ENCODE results near the gene FAM107A. TPM values are rescaled to one million over a fixed set of nuclear protein-coding genes. Genes with fewer than 3 reads are reported as not detected.
A peak's percentile ranks its signal among the peaks of the same experiment; 100 is the strongest.

The FAM107A gene
- total RNA-seq, 4 donors from 2014 or later, result 11.0 to 93.3 (median 24.3) TPM

GRCh38 chr3:58519668-58520402 lies 57.4 kb downstream of the FAM107A start:
- no peaks in the 10 kb centered on the region for H3K4me1 ChIP-seq
- peaks cover 0 to 84% (median 0%) of the 10 kb centered on the region in 3 donors for H3K36me3 ChIP-seq
- H3K27me3 ChIP-seq, result no peaks in the 10 kb centered on the region
- TF ChIP-seq, protein P1, sequence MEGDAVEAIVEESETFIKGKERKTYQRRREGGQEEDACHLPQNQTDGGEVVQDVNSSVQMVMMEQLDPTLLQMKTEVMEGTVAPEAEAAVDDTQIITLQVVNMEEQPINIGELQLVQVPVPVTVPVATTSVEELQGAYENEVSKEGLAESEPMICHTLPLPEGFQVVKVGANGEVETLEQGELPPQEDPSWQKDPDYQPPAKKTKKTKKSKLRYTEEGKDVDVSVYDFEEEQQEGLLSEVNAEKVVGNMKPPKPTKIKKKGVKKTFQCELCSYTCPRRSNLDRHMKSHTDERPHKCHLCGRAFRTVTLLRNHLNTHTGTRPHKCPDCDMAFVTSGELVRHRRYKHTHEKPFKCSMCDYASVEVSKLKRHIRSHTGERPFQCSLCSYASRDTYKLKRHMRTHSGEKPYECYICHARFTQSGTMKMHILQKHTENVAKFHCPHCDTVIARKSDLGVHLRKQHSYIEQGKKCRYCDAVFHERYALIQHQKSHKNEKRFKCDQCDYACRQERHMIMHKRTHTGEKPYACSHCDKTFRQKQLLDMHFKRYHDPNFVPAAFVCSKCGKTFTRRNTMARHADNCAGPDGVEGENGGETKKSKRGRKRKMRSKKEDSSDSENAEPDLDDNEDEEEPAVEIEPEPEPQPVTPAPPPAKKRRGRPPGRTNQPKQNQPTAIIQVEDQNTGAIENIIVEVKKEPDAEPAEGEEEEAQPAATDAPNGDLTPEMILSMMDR (IDR thresholded peaks at IDR 0.05), result no peak
- no peak overlapping the region for H3K27ac ChIP-seq
- no peak overlapping the region for H3K4me3 ChIP-seq
- no peaks in the 10 kb centered on the region for H3K9me3 ChIP-seq
- no peak for DNase-seq

GRCh38 chr3:58518291-58518789 lies 58.9 kb downstream of the FAM107A start:
- H3K27me3 ChIP-seq, result no peaks in the 10 kb centered on the region
- no peak overlapping the region for H3K4me3 ChIP-seq
- no peaks in the 10 kb centered on the region for H3K9me3 ChIP-seq
- H3K4me1 ChIP-seq, result no peaks in the 10 kb centered on the region
- TF ChIP-seq POLR2A (IDR thresholded peaks at IDR 0.05), result no peak
- TF ChIP-seq, protein P1 (IDR thresholded peaks at IDR 0.05), result no peak
- peak overlapping the region in 1 of 4 donors; percentile 19 for H3K27ac ChIP-seq
- DNase-seq, result no peak
- H3K36me3 ChIP-seq, result peaks cover 0 to 83% (median 0%) of the 10 kb centered on the region in 3 donors

GRCh38 chr3:58514405-58514804 lies 62.8 kb downstream of the FAM107A start:
- H3K36me3 ChIP-seq, result peaks cover 0 to 71% (median 0%) of the 10 kb centered on the region in 3 donors
- TF ChIP-seq, protein P1 (IDR thresholded peaks at IDR 0.05), result no peak
- TF ChIP-seq POLR2A (IDR thresholded peaks at IDR 0.05), result no peak
- no peaks in the 10 kb centered on the region for H3K9me3 ChIP-seq
- H3K4me3 ChIP-seq, result no peak overlapping the region
- no peaks in the 10 kb centered on the region for H3K4me1 ChIP-seq
- H3K27ac ChIP-seq, result no peak overlapping the region
- DNase-seq, result no peak
- H3K27me3 ChIP-seq, result no peaks in the 10 kb centered on the region

Other genes with a start within 250 kb of the FAM107A start
- 10 to 100 TPM; 15.3 to 73.4 (median 28.4) TPM for gene PXK, start 244.5 kb downstream of the FAM107A start, total RNA-seq
- 100 to 1,000 TPM in 2 of 4 donors, 10 to 100 TPM in 2; 66.6 to 126 (median 96.8) TPM for gene PDHB, start 143.6 kb downstream of the FAM107A start, total RNA-seq
- 10 to 100 TPM; 10.3 to 14.9 (median 11.9) TPM for gene KCTD6, start 85.3 kb downstream of the FAM107A start, total RNA-seq
- 100 to 1,000 TPM in 3 of 4 donors, 10 to 100 TPM in 1; 54.5 to 162 (median 142) TPM for gene ACOX2, start 40.2 kb downstream of the FAM107A start, total RNA-seq
- gene FAM3D, start 89.4 kb upstream of the FAM107A start, total RNA-seq, result 100 to 1,000 TPM in 3 of 4 donors, 10 to 100 TPM in 1; 47.0 to 200 (median 135) TPM